GM20000 (cell line): ENCODE results near the gene MAK.

Source experiments
- DNase-seq: peaks from one replicate; pipeline ENCODE4 v3.0.0; 2012; ENCODE audit warnings: low spot score
- TF ChIP-seq, protein P1 (sequence below): IDR thresholded peaks from 2 replicates; pipeline ENCODE4 v1.5.1; 2012; ENCODE audit warnings: mild to moderate bottlenecking, control low read depth; ENCODE audit errors: extremely low read depth, missing control alignments

MAK gene

DNA sequence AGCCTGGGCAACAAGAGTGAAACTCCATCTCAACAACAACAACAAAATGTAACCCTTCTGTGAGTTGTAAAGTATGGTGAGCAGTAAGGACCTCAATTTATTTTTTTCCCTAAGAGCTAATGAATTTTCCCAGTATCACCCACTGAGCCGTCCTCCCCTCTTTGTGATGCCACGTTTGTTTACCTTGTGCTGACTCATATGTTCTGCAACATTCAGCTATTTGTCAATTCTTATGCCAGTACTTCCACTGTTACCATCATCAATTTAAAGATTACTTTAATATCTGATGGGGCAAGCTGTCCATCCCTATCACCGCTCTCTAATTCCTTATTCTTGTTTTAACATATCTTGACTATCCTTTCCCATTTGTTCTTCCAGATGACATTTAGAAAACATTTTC, 37.5 kb downstream of the MAK start:
- TF ChIP-seq, protein P1, sequence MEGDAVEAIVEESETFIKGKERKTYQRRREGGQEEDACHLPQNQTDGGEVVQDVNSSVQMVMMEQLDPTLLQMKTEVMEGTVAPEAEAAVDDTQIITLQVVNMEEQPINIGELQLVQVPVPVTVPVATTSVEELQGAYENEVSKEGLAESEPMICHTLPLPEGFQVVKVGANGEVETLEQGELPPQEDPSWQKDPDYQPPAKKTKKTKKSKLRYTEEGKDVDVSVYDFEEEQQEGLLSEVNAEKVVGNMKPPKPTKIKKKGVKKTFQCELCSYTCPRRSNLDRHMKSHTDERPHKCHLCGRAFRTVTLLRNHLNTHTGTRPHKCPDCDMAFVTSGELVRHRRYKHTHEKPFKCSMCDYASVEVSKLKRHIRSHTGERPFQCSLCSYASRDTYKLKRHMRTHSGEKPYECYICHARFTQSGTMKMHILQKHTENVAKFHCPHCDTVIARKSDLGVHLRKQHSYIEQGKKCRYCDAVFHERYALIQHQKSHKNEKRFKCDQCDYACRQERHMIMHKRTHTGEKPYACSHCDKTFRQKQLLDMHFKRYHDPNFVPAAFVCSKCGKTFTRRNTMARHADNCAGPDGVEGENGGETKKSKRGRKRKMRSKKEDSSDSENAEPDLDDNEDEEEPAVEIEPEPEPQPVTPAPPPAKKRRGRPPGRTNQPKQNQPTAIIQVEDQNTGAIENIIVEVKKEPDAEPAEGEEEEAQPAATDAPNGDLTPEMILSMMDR, result no peak
- DNase-seq, result no peak

DNA sequence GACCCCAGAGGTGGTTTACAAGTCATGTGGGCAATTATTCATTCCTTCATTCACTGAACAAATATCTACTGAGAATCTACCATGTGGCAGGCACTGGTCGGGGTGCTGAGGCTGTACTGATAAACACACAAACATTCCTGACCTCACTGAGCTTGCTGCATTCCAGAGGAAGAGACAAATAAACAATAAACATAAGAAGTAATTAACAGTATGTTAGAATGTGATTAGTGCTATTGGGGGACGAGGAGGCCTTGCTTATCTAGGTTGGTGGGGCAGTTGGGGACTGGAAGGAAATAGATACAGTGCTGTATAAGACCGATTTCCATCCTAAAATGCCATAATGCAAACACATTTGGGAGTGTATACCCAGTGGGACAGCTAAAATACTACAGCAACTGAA, 44.1 kb downstream of the MAK start:
- TF ChIP-seq, protein P1, result no peak
- no peak for DNase-seq

DNA sequence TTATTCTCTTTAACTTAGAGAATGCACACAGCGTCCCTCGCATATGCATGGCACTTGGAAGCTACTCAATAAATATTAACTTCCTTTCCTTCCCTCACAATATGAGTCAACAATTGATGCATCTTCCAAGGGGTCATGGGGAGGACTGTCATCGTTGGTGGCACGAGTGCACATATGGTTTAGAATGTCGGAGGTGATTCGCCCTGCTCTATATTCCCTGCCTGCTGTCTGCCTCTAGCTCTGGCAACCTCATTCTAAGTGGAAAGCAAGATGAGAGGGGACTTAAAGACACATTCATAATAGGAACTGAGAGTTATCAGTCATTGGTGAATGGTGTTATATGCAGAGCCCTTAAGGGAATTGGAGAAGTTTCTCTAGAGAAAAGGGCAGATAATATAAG, 44.6 kb downstream of the MAK start:
- no peak for DNase-seq
- TF ChIP-seq, protein P1, result no peak

DNA sequence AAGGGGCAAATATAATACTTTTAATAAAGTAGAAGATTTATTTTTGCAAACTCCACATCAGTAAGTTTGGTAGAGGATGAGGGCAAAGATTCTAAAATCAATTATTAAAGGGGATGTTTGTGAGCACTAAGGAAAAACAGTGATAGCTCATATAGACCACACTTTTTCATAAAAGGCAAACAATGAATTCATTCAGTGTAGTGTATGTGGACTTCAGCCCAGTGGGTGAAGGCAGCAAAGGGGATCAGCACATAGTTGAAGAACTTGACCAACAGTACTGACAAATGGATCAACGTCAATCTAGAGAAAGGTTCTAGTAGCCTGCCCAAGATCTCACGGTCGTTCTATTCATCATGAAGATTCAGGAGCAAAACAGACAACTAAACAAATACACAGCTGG, 45.3 kb downstream of the MAK start:
- no peak for DNase-seq
- TF ChIP-seq, protein P1, result no peak

DNA sequence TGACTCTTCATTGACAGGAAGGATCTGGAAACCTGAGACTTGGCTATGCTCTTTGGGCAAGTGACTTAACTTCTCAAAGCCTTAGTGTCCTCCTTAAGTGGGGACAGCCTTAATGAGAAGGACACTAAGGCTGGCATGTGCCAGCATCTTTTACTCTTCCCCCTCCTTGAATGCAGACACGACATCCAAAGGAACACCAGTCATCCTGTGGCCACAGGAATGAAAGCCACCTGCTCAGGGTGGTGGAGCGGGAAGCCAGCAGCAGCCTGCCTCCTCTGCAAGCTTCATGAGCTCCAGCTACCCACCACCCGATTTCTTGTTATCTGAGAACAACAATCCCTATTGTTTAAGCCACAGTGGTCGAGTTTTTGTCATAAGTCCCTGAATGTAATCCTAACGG, 46.2 kb downstream of the MAK start:
- TF ChIP-seq, protein P1, result no peak
- DNase-seq, result no peak

DNA sequence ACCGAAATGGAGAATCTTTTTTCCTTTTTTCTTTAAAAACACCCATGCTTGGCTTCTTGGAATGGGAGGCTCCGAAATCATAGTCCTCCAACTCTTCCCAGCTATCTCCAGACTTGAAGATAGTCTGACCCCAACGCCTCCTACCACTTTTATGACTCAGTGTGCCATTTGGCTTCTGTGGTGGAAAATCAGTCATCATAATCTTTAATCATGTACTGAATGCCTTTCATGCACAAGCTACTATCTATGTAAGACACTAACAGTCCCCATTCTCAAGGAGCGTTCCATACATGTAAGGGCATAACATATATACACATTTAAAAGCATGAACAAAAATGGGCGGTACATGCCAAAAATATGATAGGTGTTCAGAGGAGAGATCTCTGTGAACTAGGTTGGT, 46.7 kb downstream of the MAK start:
- no peak for DNase-seq
- TF ChIP-seq, protein P1, result no peak

DNA sequence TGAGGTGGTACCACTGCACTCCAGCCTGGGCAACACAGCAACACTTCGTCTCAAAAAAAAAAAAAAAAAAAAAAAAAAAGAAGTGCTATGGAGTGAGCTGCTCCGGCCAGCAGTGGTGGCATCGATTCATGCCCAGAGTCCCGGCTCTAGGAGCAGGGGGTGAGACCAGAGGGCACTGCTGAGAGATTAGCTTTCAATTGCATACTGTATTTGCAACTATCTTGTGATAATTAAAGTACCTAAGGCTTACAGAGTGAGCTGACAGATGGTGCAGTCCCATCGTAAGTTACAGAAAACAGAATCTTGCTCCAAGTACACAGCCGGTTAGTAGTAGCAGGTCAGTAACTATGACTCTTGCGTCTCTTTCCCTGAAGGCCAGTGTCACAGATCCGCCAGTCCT, 59.3 kb downstream of the MAK start:
- DNase-seq, result no peak
- TF ChIP-seq, protein P1, result no peak
